DMS53 treated with DMSO at 0.1 percent for 48 hours (cell line): ENCODE results near the gene TRMT61B.

ENCODE experiments used
- DNase-seq: peaks from one replicate; lab custom pipeline; 2025; ENCODE audit not compliant: unreplicated experiment; lab: John Stamatoyannopoulos, UW

TRMT61B gene

GRCh38 chr2:28868611-28869010, 1.5 kb downstream of the TRMT61B start:
- no peak for DNase-seq

- no peak for DNase-seq
These were observed 14.1 kb downstream of the TRMT61B start for GRCh38 chr2:28855977-28856376.

GRCh38 chr2:28855193-28855592, 14.9 kb downstream of the TRMT61B start:
- no peak for DNase-seq

GRCh38 chr2:28842042-28842441, 28.1 kb downstream of the TRMT61B start:
- no peak for DNase-seq

GRCh38 chr2:28838971-28839370, 31.1 kb downstream of the TRMT61B start:
- no peak for DNase-seq

GRCh38 chr2:28835781-28836180, 34.3 kb downstream of the TRMT61B start:
- no peak for DNase-seq

- no peak for DNase-seq
These were observed 36.2 kb downstream of the TRMT61B start for GRCh38 chr2:28833740-28834470.

- DNase-seq, result no peak
These were observed 41.7 kb downstream of the TRMT61B start for GRCh38 chr2:28828382-28828781.

GRCh38 chr2:28824870-28825269, 45.2 kb downstream of the TRMT61B start:
- DNase-seq, result no peak

GRCh38 chr2:28824207-28824606, 45.9 kb downstream of the TRMT61B start:
- no peak for DNase-seq

- no peak for DNase-seq
These were observed 48.1 kb downstream of the TRMT61B start for GRCh38 chr2:28822036-28822435.

- peak; percentile 15 for DNase-seq
These were observed 48.7 kb downstream of the TRMT61B start for GRCh38 chr2:28821295-28821958.

GRCh38 chr2:28818053-28818452, 52.1 kb downstream of the TRMT61B start:
- DNase-seq, result no peak

- DNase-seq, result peak; percentile 71
These were observed 59.5 kb downstream of the TRMT61B start, which contains the start of gene SPDYA for GRCh38 chr2:28810384-28811285. Gene SPDYA, plus strand, starts transcription at chr2:28810834. Its CDS starts 5,181 bp downstream, at chr2:28816015.

GRCh38 chr2:28809927-28810326, 60.2 kb downstream of the TRMT61B start:
- no peak for DNase-seq

GRCh38 chr2:28802975-28803429, 67.1 kb downstream of the TRMT61B start:
- DNase-seq, result no peak

GRCh38 chr2:28801726-28802125, 68.4 kb downstream of the TRMT61B start:
- DNase-seq, result no peak
